Neural cell (in vitro differentiated cells): ENCODE measurements around the gene CACUL1. TPM values are rescaled to one million over a fixed set of nuclear protein-coding genes. Genes with fewer than 3 reads are reported as not detected.

Experiments
- H2AFZ ChIP-seq: fragments of 200-600, 300-800 bp; sonication (generic), shearing (Covaris generic); 2 replicates; pipeline ENCODE4 v1.6.0; 2014; ENCODE audit warnings: low read depth, mild to moderate bottlenecking, antibody characterized with exemption, low read length, moderate library complexity
- H3F3A ChIP-seq: fragments of 200-600 bp; shearing (Covaris generic); 2 replicates; pipeline ENCODE4 v1.6.1; 2016; ENCODE audit warnings: mild to moderate bottlenecking, moderate library complexity, mixed read lengths, antibody characterized with exemption, low read length; ENCODE audit not compliant: insufficient read depth, poor library complexity, severe bottlenecking
- H3K27ac ChIP-seq: fragments of 200-600, 300-800 bp; sonication (generic), shearing (Covaris generic); 2 replicates; pipeline ENCODE4 v1.5.1; 2014; ENCODE audit warnings: mild to moderate bottlenecking, low read length, moderate library complexity
- H3K27me3 ChIP-seq: fragments of 300-800, 200-600 bp; sonication (generic), shearing (Covaris generic); 2 replicates; pipeline ENCODE4 v1.6.0; 2014; ENCODE audit warnings: mild to moderate bottlenecking, low read depth, low read length, moderate library complexity; ENCODE audit not compliant: insufficient read depth
- H3K36me3 ChIP-seq: fragments of 300-800, 200-600 bp; sonication (generic), shearing (Covaris generic); 2 replicates; pipeline ENCODE4 v1.5.1; 2014; ENCODE audit warnings: mild to moderate bottlenecking, antibody characterized with exemption, low read length, moderate library complexity; ENCODE audit not compliant: insufficient read depth
- H3K4me2 ChIP-seq: fragments of 300-800, 200-600 bp; sonication (generic), shearing (Covaris generic); 2 replicates; pipeline ENCODE4 v1.6.0; 2014; ENCODE audit warnings: mild to moderate bottlenecking, low read length
- H3K4me3 ChIP-seq: fragments of 300-800, 200-600 bp; sonication (generic), shearing (Covaris generic); 2 replicates; pipeline ENCODE4 v1.5.1; 2014; ENCODE audit warnings: mild to moderate bottlenecking, low read length, moderate library complexity
- H3K79me2 ChIP-seq: fragments of 200-600 bp; shearing (Covaris generic); replicated peaks from 2 replicates; pipeline ENCODE4 v1.6.0; 2014; ENCODE audit warnings: mild to moderate bottlenecking, low read length, moderate library complexity; ENCODE audit not compliant: insufficient read depth
- H3K9ac ChIP-seq: fragments of 300-800, 200-600 bp; sonication (generic), shearing (Covaris generic); 2 replicates; pipeline ENCODE4 v1.6.1; 2016; ENCODE audit warnings: mild to moderate bottlenecking, low read length, mixed read lengths
- H3K9me2 ChIP-seq: fragments of 200-600 bp; shearing (Covaris generic); 2 replicates; pipeline ENCODE4 v1.6.1; 2016; ENCODE audit warnings: mild to moderate bottlenecking, low read length, mixed read lengths; ENCODE audit not compliant: insufficient read depth
- H3K9me3 ChIP-seq: fragments of 200-600, 300-800 bp; sonication (generic), shearing (Covaris generic); 2 replicates; pipeline ENCODE4 v1.6.1; 2016; ENCODE audit warnings: mild to moderate bottlenecking, mixed run types, low read length, moderate library complexity, mixed read lengths
- H4K20me1 ChIP-seq: fragments of 200-600 bp; shearing (Covaris generic); 2 replicates; pipeline ENCODE4 v1.6.1; 2016; ENCODE audit warnings: mild to moderate bottlenecking, mixed run types; ENCODE audit not compliant: insufficient read depth
- EP300 ChIP-seq: fragments of 450-650 bp; conservative IDR thresholded peaks from 2 replicates; pipeline ENCODE4 v1.6.1; 2014; ENCODE audit warnings: antibody characterized with exemption, mild to moderate bottlenecking, moderate library complexity; ENCODE audit not compliant: poor library complexity, severe bottlenecking
- EZH2 ChIP-seq: fragments of 200-600, 300-800 bp; shearing (Covaris generic), sonication (generic); IDR thresholded peaks from 2 replicates; pipeline ENCODE4 v1.6.1; 2014; ENCODE audit warnings: antibody characterized with exemption, low read length, borderline replicate concordance, mild to moderate bottlenecking; ENCODE audit not compliant: insufficient read depth, poor library complexity, severe bottlenecking
- MXI1 ChIP-seq: fragments of 450-650 bp; conservative IDR thresholded peaks from 2 replicates; pipeline ENCODE4 v1.6.1; 2014; ENCODE audit warnings: antibody characterized with exemption, mild to moderate bottlenecking; ENCODE audit not compliant: poor library complexity, severe bottlenecking
- POLR2AphosphoS5 ChIP-seq: IDR thresholded peaks from 2 replicates; pipeline ENCODE4 v1.6.1; 2012
- RAD21 ChIP-seq: fragments of 450-650 bp; conservative IDR thresholded peaks from 2 replicates; pipeline ENCODE4 v1.6.1; 2014; ENCODE audit warnings: antibody characterized with exemption, mild to moderate bottlenecking, moderate library complexity
- REST ChIP-seq: IDR thresholded peaks from 2 replicates; pipeline ENCODE4 v1.6.1; 2012; ENCODE audit warnings: borderline replicate concordance
- SMC3 ChIP-seq: fragments of 450-650 bp; conservative IDR thresholded peaks from 2 replicates; pipeline ENCODE4 v1.6.1; 2014; ENCODE audit warnings: antibody characterized with exemption, mild to moderate bottlenecking, moderate library complexity; ENCODE audit not compliant: poor library complexity
- TAF1 ChIP-seq: IDR thresholded peaks from 2 replicates; pipeline ENCODE4 v1.6.1; 2012; ENCODE audit warnings: low read depth
- polyA plus RNA-seq: library from polyadenylated mRNA; depleted of rRNA; stranded (reverse); fragments of >200 nt; gene quantifications from 2 replicates; pipeline ENCODE4 v1.2.3, GENCODE V29; 2014
- TF ChIP-seq, protein P1 (sequence below): fragments of 450-650 bp; IDR thresholded peaks from 2 replicates; pipeline ENCODE4 v1.5.1; 2014; ENCODE audit warnings: antibody characterized with exemption, mild to moderate bottlenecking, moderate library complexity; ENCODE audit not compliant: poor library complexity, severe bottlenecking

Gene CACUL1
- polyA plus RNA-seq, 1 donor from 2014 or later: 12.8 TPM

- Histone ChIP-seq H3K79me2 (no peaks in the 10 kb centered on the region), H4K20me1 (no peaks in the 10 kb centered on the region), H3K36me3 (no peaks in the 10 kb centered on the region), H3K27ac (no peak overlapping the region), H3F3A (no peaks in the 10 kb centered on the region), H3K4me2 (no peak overlapping the region), H3K27me3 (no peaks in the 10 kb centered on the region), H3K9me2 (no peaks in the 10 kb centered on the region), H3K9me3 (no peaks in the 10 kb centered on the region), H3K9ac (no peak overlapping the region), H3K4me3 (no peak overlapping the region), H2AFZ (no peak overlapping the region)
- TF ChIP-seq MXI1 (no peak), POLR2AphosphoS5 (no peak), SMC3 (no peak), EZH2 (no peak), REST (no peak), RAD21 (no peak)
Observed at GRCh38 chr10:118666350-118666749, 88.4 kb downstream of the CACUL1 start.

- TF ChIP-seq EP300 (no peak), EZH2 (no peak), SMC3 (no peak), REST (no peak), RAD21 (no peak), POLR2AphosphoS5 (no peak), TAF1 (no peak), MXI1 (no peak)
- TF ChIP-seq, protein P1, sequence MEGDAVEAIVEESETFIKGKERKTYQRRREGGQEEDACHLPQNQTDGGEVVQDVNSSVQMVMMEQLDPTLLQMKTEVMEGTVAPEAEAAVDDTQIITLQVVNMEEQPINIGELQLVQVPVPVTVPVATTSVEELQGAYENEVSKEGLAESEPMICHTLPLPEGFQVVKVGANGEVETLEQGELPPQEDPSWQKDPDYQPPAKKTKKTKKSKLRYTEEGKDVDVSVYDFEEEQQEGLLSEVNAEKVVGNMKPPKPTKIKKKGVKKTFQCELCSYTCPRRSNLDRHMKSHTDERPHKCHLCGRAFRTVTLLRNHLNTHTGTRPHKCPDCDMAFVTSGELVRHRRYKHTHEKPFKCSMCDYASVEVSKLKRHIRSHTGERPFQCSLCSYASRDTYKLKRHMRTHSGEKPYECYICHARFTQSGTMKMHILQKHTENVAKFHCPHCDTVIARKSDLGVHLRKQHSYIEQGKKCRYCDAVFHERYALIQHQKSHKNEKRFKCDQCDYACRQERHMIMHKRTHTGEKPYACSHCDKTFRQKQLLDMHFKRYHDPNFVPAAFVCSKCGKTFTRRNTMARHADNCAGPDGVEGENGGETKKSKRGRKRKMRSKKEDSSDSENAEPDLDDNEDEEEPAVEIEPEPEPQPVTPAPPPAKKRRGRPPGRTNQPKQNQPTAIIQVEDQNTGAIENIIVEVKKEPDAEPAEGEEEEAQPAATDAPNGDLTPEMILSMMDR: no peak
- Histone ChIP-seq H4K20me1 (no peaks in the 10 kb centered on the region), H3K4me3 (no peak overlapping the region), H3K36me3 (no peaks in the 10 kb centered on the region), H3K27ac (no peak overlapping the region), H3K27me3 (no peaks in the 10 kb centered on the region), H2AFZ (no peak overlapping the region), H3K9me3 (no peaks in the 10 kb centered on the region), H3K4me2 (no peak overlapping the region), H3K79me2 (no peaks in the 10 kb centered on the region), H3K9ac (no peak overlapping the region), H3K9me2 (no peaks in the 10 kb centered on the region), H3F3A (no peaks in the 10 kb centered on the region)
Observed at GRCh38 chr10:118664321-118664720, 90.4 kb downstream of the CACUL1 start.
